ENCODE data around the gene CFAP221.
"Not testable (repeated sequence)": the region's sequence is repeated elsewhere in the genome, so short reads cannot be mapped to it uniquely, and the experiment has no call there.

Gene CFAP221

GRCh38 chr2:119591523-119591922, 47.3 kb downstream of the CFAP221 start:
- DNase-seq: no peak

GRCh38 chr2:119592436-119592835, 48.2 kb downstream of the CFAP221 start:
- DNase-seq: no peak

- no peak for DNase-seq
Observed at GRCh38 chr2:119596638-119597037, 52.4 kb downstream of the CFAP221 start.

GRCh38 chr2:119598596-119599263, 54.5 kb downstream of the CFAP221 start:
- peak; percentile 26 for DNase-seq

GRCh38 chr2:119599384-119599783, 55.1 kb downstream of the CFAP221 start:
- peak; percentile 6 for DNase-seq

- DNase-seq: no peak
Observed at GRCh38 chr2:119605096-119605495, 60.8 kb downstream of the CFAP221 start.

GRCh38 chr2:119606674-119607073, 62.4 kb downstream of the CFAP221 start:
- DNase-seq: no peak

- DNase-seq: no peak
Observed at GRCh38 chr2:119608553-119608952, 64.3 kb downstream of the CFAP221 start.

GRCh38 chr2:119609337-119609736, 65.1 kb downstream of the CFAP221 start:
- no peak for DNase-seq

GRCh38 chr2:119614140-119614539, 69.9 kb downstream of the CFAP221 start:
- not testable (repeated sequence) for DNase-seq

GRCh38 chr2:119616421-119616820, 72.2 kb downstream of the CFAP221 start:
- DNase-seq: no peak

GRCh38 chr2:119617455-119617854, 73.2 kb downstream of the CFAP221 start:
- DNase-seq: no peak

GRCh38 chr2:119618725-119619124, 74.5 kb downstream of the CFAP221 start:
- DNase-seq: not testable (repeated sequence)

- DNase-seq: no peak
Observed at GRCh38 chr2:119625226-119625625, 81.0 kb downstream of the CFAP221 start.

- no peak for DNase-seq
Observed at GRCh38 chr2:119629323-119629825, 85.1 kb downstream of the CFAP221 start.

GRCh38 chr2:119630121-119630520, 85.9 kb downstream of the CFAP221 start:
- DNase-seq: no peak

- no peak for DNase-seq
Observed at GRCh38 chr2:119637371-119637770, 93.1 kb downstream of the CFAP221 start.

- DNase-seq: no peak
Observed at GRCh38 chr2:119638246-119638645, 94.0 kb downstream of the CFAP221 start.

- no peak for DNase-seq
Observed at GRCh38 chr2:119638685-119639554, 94.7 kb downstream of the CFAP221 start.

GRCh38 chr2:119641562-119642258, 97.5 kb downstream of the CFAP221 start:
- DNase-seq: peak; percentile 75

GRCh38 chr2:119644186-119644585, 99.9 kb downstream of the CFAP221 start:
- no peak for DNase-seq

GRCh38 chr2:119645173-119645855, 101.1 kb downstream of the CFAP221 start:
- no peak for DNase-seq

- DNase-seq: no peak
Observed at GRCh38 chr2:119646149-119646548, 101.9 kb downstream of the CFAP221 start.
